Esophagus squamous epithelium (tissue), 4 donors: ENCODE results near the gene MAP1LC3B.

Source experiments
- POLR2A ChIP-seq, 4 donors: fragments of 450-650 bp; IDR thresholded peaks; one replicate each; pipeline ENCODE4 v1.6.1; 2017; ENCODE audit warnings: antibody characterized with exemption in 4 of 4, mild to moderate bottlenecking in 4 of 4, moderate library complexity in 3 of 4
- TF ChIP-seq, protein P1 (sequence below), 6 experiments: fragments of 450-650 bp in 4 of 6; fragments of 200-600 bp in 2 of 6; sonication (generic) in 2 of 6; IDR thresholded peaks; one replicate each; pipeline ENCODE4 v1.5.1; 2016 to 2019; ENCODE audit warnings: antibody characterized with exemption in 6 of 6, mild to moderate bottlenecking in 4 of 6, moderate library complexity in 4 of 6

DNA sequence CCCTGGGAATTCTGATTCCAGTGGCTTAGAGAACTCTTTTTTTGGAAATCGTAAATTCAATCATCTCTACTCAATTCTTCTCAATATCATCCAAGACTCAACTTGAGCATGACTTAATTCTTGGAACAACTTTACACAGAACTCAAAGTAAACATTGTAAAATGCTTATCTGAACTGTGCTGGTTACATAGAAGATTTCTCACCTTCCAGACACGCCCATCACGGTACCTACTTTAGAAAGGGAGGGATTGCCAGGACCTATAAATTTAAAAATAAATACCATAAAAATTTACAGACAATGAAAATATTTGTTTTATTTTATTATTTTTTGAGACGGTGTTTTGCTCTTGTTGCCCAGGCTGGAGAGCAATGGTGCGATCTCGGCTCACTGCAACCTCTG lies 26.5 kb downstream of the MAP1LC3B start:
- TF ChIP-seq, protein P1, sequence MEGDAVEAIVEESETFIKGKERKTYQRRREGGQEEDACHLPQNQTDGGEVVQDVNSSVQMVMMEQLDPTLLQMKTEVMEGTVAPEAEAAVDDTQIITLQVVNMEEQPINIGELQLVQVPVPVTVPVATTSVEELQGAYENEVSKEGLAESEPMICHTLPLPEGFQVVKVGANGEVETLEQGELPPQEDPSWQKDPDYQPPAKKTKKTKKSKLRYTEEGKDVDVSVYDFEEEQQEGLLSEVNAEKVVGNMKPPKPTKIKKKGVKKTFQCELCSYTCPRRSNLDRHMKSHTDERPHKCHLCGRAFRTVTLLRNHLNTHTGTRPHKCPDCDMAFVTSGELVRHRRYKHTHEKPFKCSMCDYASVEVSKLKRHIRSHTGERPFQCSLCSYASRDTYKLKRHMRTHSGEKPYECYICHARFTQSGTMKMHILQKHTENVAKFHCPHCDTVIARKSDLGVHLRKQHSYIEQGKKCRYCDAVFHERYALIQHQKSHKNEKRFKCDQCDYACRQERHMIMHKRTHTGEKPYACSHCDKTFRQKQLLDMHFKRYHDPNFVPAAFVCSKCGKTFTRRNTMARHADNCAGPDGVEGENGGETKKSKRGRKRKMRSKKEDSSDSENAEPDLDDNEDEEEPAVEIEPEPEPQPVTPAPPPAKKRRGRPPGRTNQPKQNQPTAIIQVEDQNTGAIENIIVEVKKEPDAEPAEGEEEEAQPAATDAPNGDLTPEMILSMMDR (IDR thresholded peaks at IDR 0.05), result no peak
- TF ChIP-seq POLR2A (IDR thresholded peaks at IDR 0.05), result no peak
